Measurements from ENCODE around the gene STK32C. TPM values are rescaled to one million over a fixed set of nuclear protein-coding genes. Genes with fewer than 3 reads are reported as not detected.

Gene STK32C
- total and polyA plus RNA-seq, 2 of the 4 experiments (the other 2 are of a cell fraction), result 5.0 to 8.3 TPM

GRCh38 chr10:132234860-132235259 is 72.9 kb downstream of the STK32C start:
- in situ Hi-C loops (cut with MboI; ENCODE audit: low sequenced_read_pairs) (no loop called here), dilution Hi-C loops (cut with HindIII; ENCODE audit: low sequenced_read_pairs, unreplicated experiment) (loop anchor here (25.0 kb wide), 1 partner anchor 102 kb away; the partner anchor contains the start of gene LRRC27), intact Hi-C loops (cut with micrococcal nuclease) (no loop called here)
- peaks cover 7% of the 10 kb centered on the region; the same call in 1 of the 2 replicates for H3K27me3 ChIP-seq (ENCODE audit: control insufficient read depth, insufficient read depth, low read length)
- H3K23ac ChIP-seq (ENCODE audit: low read depth, low read length), result no peak overlapping the region
- no peak overlapping the region for H3K14ac ChIP-seq (replicated peaks; ENCODE audit: low read depth, low read length)
- no peak overlapping the region for H3K9ac ChIP-seq (ENCODE audit: low read depth, low read length)
- H3K4me1 ChIP-seq (ENCODE audit: control insufficient read depth, insufficient read depth, low read length), result no peaks in the 10 kb centered on the region
- no peak overlapping the region for H2AFZ ChIP-seq (replicated peaks; ENCODE audit: low read length, poor library complexity)
- 82% methylated on average over 4 of the region's 6 CpGs; no CpG with 5 or more reads in 1 of the 2 experiments for WGBS, 2 experiments (ENCODE audit: extremely low coverage in 2 of 2, insufficient read length in 1 of 2)
- H3K36me3 ChIP-seq (ENCODE audit: control insufficient read depth, insufficient read depth, low read length), result no peaks in the 10 kb centered on the region
- H3K79me1 ChIP-seq (ENCODE audit: low read depth in 1 of 2, low read length in 2 of 2), result no peaks in the 10 kb centered on the region
- no peak overlapping the region for H4K5ac ChIP-seq (ENCODE audit: low read depth, low read length)
- TF ChIP-seq MAZ (IDR thresholded peaks at IDR 0.05; ENCODE audit: borderline replicate concordance, low read depth, low read length), result no peak
- no peak for TF ChIP-seq MXI1 (IDR thresholded peaks at IDR 0.05; ENCODE audit: borderline replicate concordance, low read depth, low read length)
- TF ChIP-seq POLR2A (IDR thresholded peaks at IDR 0.05; ENCODE audit: low read depth, low read length), result no peak
- no peak for TF ChIP-seq FOS (IDR thresholded peaks at IDR 0.05; ENCODE audit: low read depth, low read length)
- TF ChIP-seq BHLHE40 (IDR thresholded peaks at IDR 0.05; ENCODE audit: low read depth, low read length), result no peak
- TF ChIP-seq RCOR1 (IDR thresholded peaks at IDR 0.05; ENCODE audit: insufficient replicate concordance, low read length), result no peak
- no peak for TF ChIP-seq CTCF (conservative IDR thresholded peaks at IDR 0.05; ENCODE audit: low read depth, low read length)
- TF ChIP-seq SMC3 (IDR thresholded peaks at IDR 0.05; ENCODE audit: low read depth, low read length), result no peak
- no peak for TF ChIP-seq ELK1 (IDR thresholded peaks at IDR 0.05; ENCODE audit: borderline replicate concordance, low read depth, low read length)
- TF ChIP-seq RAD21 (IDR thresholded peaks at IDR 0.05; ENCODE audit: low read length), result no peak
- no peak for TF ChIP-seq CHD1 (IDR thresholded peaks at IDR 0.05; ENCODE audit: low read depth, low read length)
- no peak for TF ChIP-seq USF2 (IDR thresholded peaks at IDR 0.05; ENCODE audit: low read depth, low read length)
- no peak overlapping the region for H2BK20ac ChIP-seq (ENCODE audit: low read depth, low read length)
- H2BK15ac ChIP-seq (ENCODE audit: low read depth, low read length), result no peak overlapping the region
- H3K4ac ChIP-seq (ENCODE audit: low read depth, low read length), result no peak overlapping the region
- H3K4me2 ChIP-seq (ENCODE audit: low read depth, low read length), result no peak overlapping the region
- DNase-seq (no peak), ATAC-seq (ENCODE audit: low read depth) (no peak)
- H3K18ac ChIP-seq (ENCODE audit: low read depth, low read length), result no peak overlapping the region
- no peak overlapping the region for H3K56ac ChIP-seq (ENCODE audit: extremely low read depth, insufficient read depth, low read length)
- H3K4me3 ChIP-seq (ENCODE audit: insufficient read depth, low read depth, low read length), result no peak overlapping the region
- ChIA-PET POLR2A (ENCODE audit: unreplicated experiment) (no interaction called here), CTCF (no interaction called here)
- H2AK5ac ChIP-seq (ENCODE audit: low read depth, low read length), result no peak overlapping the region
- no peaks in the 10 kb centered on the region for H4K20me1 ChIP-seq (ENCODE audit: insufficient read depth, low read length)
- H4K8ac ChIP-seq (ENCODE audit: low read depth in 2 of 2, low read length in 2 of 2), result no peak overlapping the region
- no peak overlapping the region for H2BK5ac ChIP-seq (ENCODE audit: low read depth, low read length, poor library complexity, severe bottlenecking)
- H3K27ac ChIP-seq (ENCODE audit: insufficient read depth, low read length), result no peak overlapping the region
- H2AK9ac ChIP-seq (replicated peaks; ENCODE audit: low read depth, low read length, poor library complexity), result no peak overlapping the region
- H2BK120ac ChIP-seq (ENCODE audit: low read depth, low read length), result no peak overlapping the region
- BruUV-seq (replicated peaks), result no TSS peak
- no peak overlapping the region for H4K91ac ChIP-seq (ENCODE audit: insufficient read depth, low read depth, low read length)
- H3K9me3 ChIP-seq (ENCODE audit: control insufficient read depth, insufficient read depth, low read length), result no peaks in the 10 kb centered on the region
- H3K9me1 ChIP-seq (ENCODE audit: insufficient read depth, low read length), result no peaks in the 10 kb centered on the region; the same call in 1 of the 2 replicates
